ENCODE measurements around the gene SLC13A3.

SLC13A3 gene

GRCh38 chr20:46651091-46651962 is at the start of gene SLC13A3:
Gene SLC13A3 (minus strand): TSS chr20:46651459. CDS start chr20:46651421, 38 bp downstream.
- no peak within 1 kb of the TSS for H3K27ac ChIP-seq (ENCODE audit: low read depth, low read length)
- H3K4me2 ChIP-seq (ENCODE audit: low read depth, low read length, poor library complexity, severe bottlenecking) = no peak within 1 kb of the TSS
- H3K9me3 ChIP-seq (ENCODE audit: insufficient read depth, low read length) = no peaks in the 10 kb centered on the region
- H3K9ac ChIP-seq (ENCODE audit: low read length) = no peak within 1 kb of the TSS
- TF ChIP-seq EZH2phosphoT487 (conservative IDR thresholded peaks at IDR 0.05; ENCODE audit: low read length) = no peak
- no peak for TF ChIP-seq CTCF (IDR thresholded peaks at IDR 0.05; ENCODE audit: insufficient read depth, low read length, poor library complexity, severe bottlenecking)
- H3K4me3 ChIP-seq (ENCODE audit: insufficient read depth, low read length, poor library complexity, severe bottlenecking) = no peak within 1 kb of the TSS
- H3F3A ChIP-seq (ENCODE audit: insufficient read depth) = no peaks in the 10 kb centered on the region
- H4K20me1 ChIP-seq (ENCODE audit: low read depth, low read length) = no peaks in the 10 kb centered on the region
- no peaks in the 10 kb centered on the region for H3K36me3 ChIP-seq (ENCODE audit: low read length)
- H3K9me2 ChIP-seq (replicated peaks; ENCODE audit: insufficient read depth, low read length) = no peaks in the 10 kb centered on the region
- H3K27me3 ChIP-seq (ENCODE audit: low read length) = no peaks in the 10 kb centered on the region
- H3K79me2 ChIP-seq (ENCODE audit: insufficient read depth, low read length) = no peaks in the 10 kb centered on the region
- no peak within 1 kb of the TSS for H2AFZ ChIP-seq (ENCODE audit: low read depth, low read length, severe bottlenecking)

GRCh38 chr20:46701057-46701456 is 49.8 kb upstream of the SLC13A3 start:
- Histone ChIP-seq H3F3A (ENCODE audit: insufficient read depth) (no peaks in the 10 kb centered on the region), H3K27ac (ENCODE audit: low read depth, low read length) (no peak overlapping the region), H3K27me3 (ENCODE audit: low read length) (no peaks in the 10 kb centered on the region), H3K9me3 (ENCODE audit: insufficient read depth, low read length) (no peaks in the 10 kb centered on the region), H3K4me3 (ENCODE audit: insufficient read depth, low read length, poor library complexity, severe bottlenecking) (no peak overlapping the region), H4K20me1 (ENCODE audit: low read depth, low read length) (no peaks in the 10 kb centered on the region), H3K36me3 (ENCODE audit: low read length) (no peaks in the 10 kb centered on the region), H3K4me2 (ENCODE audit: low read depth, low read length, poor library complexity, severe bottlenecking) (no peak overlapping the region), H3K9ac (ENCODE audit: low read length) (no peak overlapping the region), H2AFZ (ENCODE audit: low read depth, low read length, severe bottlenecking) (no peak overlapping the region), H3K9me2 (replicated peaks; ENCODE audit: insufficient read depth, low read length) (no peaks in the 10 kb centered on the region), H3K79me2 (ENCODE audit: insufficient read depth, low read length) (no peaks in the 10 kb centered on the region)
- TF ChIP-seq CTCF (IDR thresholded peaks at IDR 0.05; ENCODE audit: insufficient read depth, low read length, poor library complexity, severe bottlenecking) (no peak), EZH2phosphoT487 (conservative IDR thresholded peaks at IDR 0.05; ENCODE audit: low read length) (no peak)

- H3K27ac ChIP-seq (ENCODE audit: low read depth, low read length) = no peak overlapping the region
- no peak for TF ChIP-seq EZH2phosphoT487 (conservative IDR thresholded peaks at IDR 0.05; ENCODE audit: low read length)
- TF ChIP-seq CTCF (IDR thresholded peaks at IDR 0.05; ENCODE audit: insufficient read depth, low read length, poor library complexity, severe bottlenecking) = no peak
- no peaks in the 10 kb centered on the region for H3K36me3 ChIP-seq (ENCODE audit: low read length)
- H3K27me3 ChIP-seq (ENCODE audit: low read length) = no peaks in the 10 kb centered on the region
- H4K20me1 ChIP-seq (ENCODE audit: low read depth, low read length) = no peaks in the 10 kb centered on the region
- no peaks in the 10 kb centered on the region for H3K9me2 ChIP-seq (replicated peaks; ENCODE audit: insufficient read depth, low read length)
- no peak overlapping the region for H3K9ac ChIP-seq (ENCODE audit: low read length)
- H2AFZ ChIP-seq (ENCODE audit: low read depth, low read length, severe bottlenecking) = no peak overlapping the region
- H3K9me3 ChIP-seq (ENCODE audit: insufficient read depth, low read length) = no peaks in the 10 kb centered on the region
- H3K79me2 ChIP-seq (ENCODE audit: insufficient read depth, low read length) = no peaks in the 10 kb centered on the region
- H3K4me2 ChIP-seq (ENCODE audit: low read depth, low read length, poor library complexity, severe bottlenecking) = no peak overlapping the region
- H3F3A ChIP-seq (ENCODE audit: insufficient read depth) = no peaks in the 10 kb centered on the region
- no peak overlapping the region for H3K4me3 ChIP-seq (ENCODE audit: insufficient read depth, low read length, poor library complexity, severe bottlenecking)
Measured at GRCh38 chr20:46700481-46700880, 49.2 kb upstream of the SLC13A3 start.
